Activated B cell treated with CpG ODN at 0.5 μM for 24 hours (primary cell): ENCODE results near the gene LSM3. TPM values are rescaled to one million over a fixed set of nuclear protein-coding genes. Genes with fewer than 3 reads are reported as not detected.
"Not testable (repeated sequence)": the region's sequence is repeated elsewhere in the genome, so short reads cannot be mapped to it uniquely, and the experiment has no call there.

Experiments
- ATAC-seq: fragments of 200-7000 bp; cut with Tn5 transposase; one replicate; pipeline ENCODE4 v1.10.0; 2021; ENCODE audit warnings: low read depth, mild to moderate bottlenecking, moderate library complexity
- CTCF ChIA-PET: fragments of 350-600 bp; sonication (Branson Sonifier 250); formaldehyde crosslinking; loops from one replicate; lab custom pipeline; 2021; ENCODE audit warnings: antibody characterized with exemption; lab: Charles Lee
- POLR2A ChIA-PET: fragments of 350-600 bp; sonication (Branson Sonifier 250); formaldehyde crosslinking; loops from one replicate; lab custom pipeline; 2021; ENCODE audit warnings: antibody characterized with exemption; lab: Charles Lee
- DNase-seq: peaks from one replicate; pipeline ENCODE4 v3.0.0; 2022
- H3K27ac Mint-ChIP-seq: one replicate; pipeline ENCODE4 v1.8.0; 2020; ENCODE audit warnings: mixed read lengths
- H3K27me3 Mint-ChIP-seq: one replicate; pipeline ENCODE4 v1.8.0; 2021; ENCODE audit warnings: mixed read lengths
- H3K36me3 Mint-ChIP-seq: one replicate; pipeline ENCODE4 v1.8.0; 2021; ENCODE audit warnings: low read depth, mixed read lengths
- H3K4me1 Mint-ChIP-seq: one replicate; pipeline ENCODE4 v1.8.0; 2021; ENCODE audit warnings: mixed read lengths
- H3K4me3 Mint-ChIP-seq: one replicate; pipeline ENCODE4 v1.8.0; 2020; ENCODE audit warnings: mild to moderate bottlenecking, mixed read lengths
- H3K9me3 Mint-ChIP-seq: one replicate; pipeline ENCODE4 v1.8.0; 2020; ENCODE audit warnings: mixed read lengths
- CTCF ChIP-seq: fragments of 200-600 bp; IDR thresholded peaks from one replicate; pipeline ENCODE4 v1.8.0; 2022; ENCODE audit warnings: antibody characterized with exemption, mild to moderate bottlenecking
- intact Hi-C: fragments of 100-400 bp; cut with micrococcal nuclease; formaldehyde crosslinking; loops from one replicate; pipeline ENCODE4 v1.15.1; 2024
- total RNA-seq: library from RNA; stranded (reverse); gene quantifications from 2 replicates; pipeline ENCODE4 v1.2.3, GENCODE V29; 2022

LSM3 gene
- total RNA-seq, 1 donor from 2014 or later, result 12.9 TPM

GRCh38 chr3:14228681-14229470, 50.3 kb downstream of the LSM3 start:
- Mint-ChIP-seq H3K4me1 (peaks cover 18% of the 10 kb centered on the region), H3K9me3 (peaks cover 4% of the 10 kb centered on the region), H3K36me3 (peaks cover 2% of the 10 kb centered on the region), H3K27me3 (peaks cover 31% of the 10 kb centered on the region), H3K27ac (no peak overlapping the region), H3K4me3 (no peak overlapping the region)
- intact Hi-C loops, result no loop called here
- CTCF ChIA-PET, result no interaction called here
- ATAC-seq (no peak), DNase-seq (no peak)
- no peak for TF ChIP-seq CTCF
- POLR2A ChIA-PET, result interaction anchor here (0.6 kb wide), 1 partner anchor 10 kb away, joined by 4 read pairs; no protein-coding TSS in a partner anchor

GRCh38 chr3:14229695-14230094, 51.1 kb downstream of the LSM3 start:
- H3K4me3 Mint-ChIP-seq, DNase-seq, POLR2A ChIA-PET, intact Hi-C loops, CTCF ChIA-PET, ATAC-seq, H3K27ac Mint-ChIP-seq, H3K9me3 Mint-ChIP-seq, H3K36me3 Mint-ChIP-seq: not testable (repeated sequence)
- Mint-ChIP-seq H3K4me1 (peaks cover 18% of the 10 kb centered on the region), H3K27me3 (peaks cover 34% of the 10 kb centered on the region)

GRCh38 chr3:14230729-14231128, 52.1 kb downstream of the LSM3 start:
- ATAC-seq, result no peak
- ChIA-PET CTCF (no interaction called here), POLR2A (no interaction called here)
- Mint-ChIP-seq H3K36me3 (peaks cover 2% of the 10 kb centered on the region), H3K4me1 (peaks cover 12% of the 10 kb centered on the region), H3K27ac (no peak overlapping the region), H3K9me3 (peaks cover 7% of the 10 kb centered on the region), H3K27me3 (peaks cover 37% of the 10 kb centered on the region), H3K4me3 (no peak overlapping the region)
- TF ChIP-seq CTCF, result no peak
- no peak for DNase-seq
- intact Hi-C loops, result no loop called here

- Mint-ChIP-seq H3K27me3 (peaks cover 40% of the 10 kb centered on the region), H3K4me3 (no peak overlapping the region), H3K9me3 (peaks cover 7% of the 10 kb centered on the region), H3K36me3 (peaks cover 2% of the 10 kb centered on the region), H3K27ac (no peak overlapping the region), H3K4me1 (peaks cover 7% of the 10 kb centered on the region)
- TF ChIP-seq CTCF, result no peak
- intact Hi-C loops, result no loop called here
- no peak for DNase-seq
- ChIA-PET CTCF (no interaction called here), POLR2A (no interaction called here)
- no peak for ATAC-seq
Observed at GRCh38 chr3:14231145-14231990, 52.8 kb downstream of the LSM3 start.

GRCh38 chr3:14231998-14232501, 53.4 kb downstream of the LSM3 start:
- peaks cover 7% of the 10 kb centered on the region for H3K9me3 Mint-ChIP-seq
- H3K27me3 Mint-ChIP-seq, result peaks cover 40% of the 10 kb centered on the region
- no peak for DNase-seq
- ChIA-PET CTCF (interaction anchor here (0.7 kb wide), 1 partner anchor 583 kb away, joined by 3 read pairs; no protein-coding TSS in a partner anchor), POLR2A (no interaction called here)
- TF ChIP-seq CTCF, result no peak
- H3K27ac Mint-ChIP-seq, result no peak overlapping the region
- H3K4me1 Mint-ChIP-seq, result peaks cover 7% of the 10 kb centered on the region
- no peak overlapping the region for H3K4me3 Mint-ChIP-seq
- no peak for ATAC-seq
- peaks cover 2% of the 10 kb centered on the region for H3K36me3 Mint-ChIP-seq
- intact Hi-C loops, result no loop called here
